Medulla oblongata (tissue), 1 donor: Measurements from ENCODE around the gene MBD3L5.
"Not testable (repeated sequence)": the region's sequence is repeated elsewhere in the genome, so short reads cannot be mapped to it uniquely, and the experiment has no call there.

Experiments
- DNase-seq: peaks from one replicate; pipeline ENCODE4 v3.0.0-alpha.2; 2015; ENCODE audit errors: extremely low spot score

MBD3L5 gene

GRCh38 chr19:7030278-7030677 is at the start of gene MBD3L5:
Gene MBD3L5 (plus strand): TSS chr19:7030578. CDS start chr19:7030612, 34 bp downstream.
- DNase-seq: not testable (repeated sequence)

- DNase-seq: no peak
Measured at GRCh38 chr19:6983448-6983847, 46.9 kb upstream of the MBD3L5 start.

GRCh38 chr19:6987850-6988249 is 42.5 kb upstream of the MBD3L5 start:
- peak; percentile 29 for DNase-seq

DNA sequence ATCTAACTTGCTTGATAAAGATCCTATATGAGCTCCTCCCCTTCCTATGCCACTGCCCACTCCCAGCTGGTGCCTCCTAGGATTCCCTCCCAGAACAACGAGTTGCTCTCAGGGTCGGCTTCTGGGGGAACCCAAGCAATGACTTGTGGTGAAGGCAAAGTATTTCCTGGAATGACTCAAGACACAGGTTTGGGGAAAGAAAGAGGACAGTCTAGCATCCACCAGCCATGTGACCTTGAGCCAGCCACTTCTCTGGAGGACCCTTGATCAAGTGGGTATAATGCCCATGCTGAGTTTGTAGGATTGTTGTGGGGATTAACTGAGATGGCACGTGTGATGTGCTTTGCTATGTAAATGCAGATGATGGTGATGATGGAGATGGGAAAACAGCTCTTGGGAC is 42.1 kb upstream of the MBD3L5 start:
- DNase-seq: no peak

DNA sequence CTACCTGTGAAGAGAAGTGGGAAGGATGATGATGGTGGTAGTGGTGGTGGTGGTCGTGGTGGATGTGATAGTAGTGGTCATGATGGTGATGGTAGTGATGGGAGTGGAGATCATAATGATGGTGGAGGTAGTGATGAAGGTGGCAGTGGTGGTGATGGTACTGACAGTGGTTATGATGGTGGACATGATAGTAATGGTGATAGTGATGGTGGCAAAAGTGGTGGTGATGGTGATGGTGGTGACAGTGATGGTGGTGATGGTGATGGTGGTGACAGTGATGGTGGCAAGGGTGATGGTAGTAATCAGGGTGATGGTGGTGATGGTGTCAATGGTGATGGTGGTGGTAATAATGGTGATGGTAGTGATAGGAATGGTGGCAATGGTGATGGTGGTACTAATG is 35.3 kb upstream of the MBD3L5 start:
- no peak for DNase-seq

DNA sequence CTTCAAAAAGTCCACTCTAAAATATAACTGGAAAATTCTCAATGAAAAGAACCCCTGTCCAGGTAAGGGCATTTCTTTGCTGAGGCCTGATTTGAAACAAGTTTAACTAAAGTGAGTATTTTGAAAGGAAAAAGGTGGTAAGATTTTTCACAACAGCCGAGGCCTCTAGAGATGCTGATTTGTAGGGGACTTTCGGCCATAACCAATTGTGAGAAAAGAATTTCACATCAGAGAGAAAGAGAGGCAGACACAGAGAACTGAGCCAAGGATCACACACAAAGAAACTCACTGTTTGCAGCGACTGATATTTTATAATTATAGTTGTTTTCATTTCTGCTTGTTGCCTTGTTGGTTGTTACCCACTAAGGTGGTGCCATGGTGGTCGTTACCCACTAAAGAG is 33.6 kb upstream of the MBD3L5 start:
- DNase-seq: no peak

- DNase-seq: peak; percentile 35
Measured at GRCh38 chr19:6997679-6998445, 32.5 kb upstream of the MBD3L5 start.

DNA sequence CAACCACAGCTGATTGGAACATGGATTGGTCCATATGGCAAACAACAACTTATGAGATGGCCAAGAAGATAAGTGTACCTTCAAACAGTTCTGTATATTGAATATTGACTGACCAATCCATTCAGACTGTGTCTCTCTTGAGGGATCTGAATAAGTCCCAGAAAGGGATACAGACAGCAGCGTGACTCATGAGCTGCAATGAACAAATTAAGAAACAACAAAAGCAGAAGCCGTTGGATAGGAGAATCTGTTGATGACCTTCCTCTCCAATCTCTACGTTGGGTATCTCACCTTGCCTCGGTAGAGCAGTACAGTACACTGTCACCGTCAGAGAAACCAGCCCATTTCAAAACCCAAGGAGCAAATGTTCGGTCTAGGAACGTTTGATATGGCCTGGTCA is 30.4 kb upstream of the MBD3L5 start:
- DNase-seq: no peak

GRCh38 chr19:7000333-7000732 is 30.0 kb upstream of the MBD3L5 start:
- DNase-seq: peak; percentile 5

GRCh38 chr19:7000816-7001215 is 29.6 kb upstream of the MBD3L5 start:
- no peak for DNase-seq

- DNase-seq: no peak
Measured at GRCh38 chr19:7004313-7004931, 26.0 kb upstream of the MBD3L5 start.

DNA sequence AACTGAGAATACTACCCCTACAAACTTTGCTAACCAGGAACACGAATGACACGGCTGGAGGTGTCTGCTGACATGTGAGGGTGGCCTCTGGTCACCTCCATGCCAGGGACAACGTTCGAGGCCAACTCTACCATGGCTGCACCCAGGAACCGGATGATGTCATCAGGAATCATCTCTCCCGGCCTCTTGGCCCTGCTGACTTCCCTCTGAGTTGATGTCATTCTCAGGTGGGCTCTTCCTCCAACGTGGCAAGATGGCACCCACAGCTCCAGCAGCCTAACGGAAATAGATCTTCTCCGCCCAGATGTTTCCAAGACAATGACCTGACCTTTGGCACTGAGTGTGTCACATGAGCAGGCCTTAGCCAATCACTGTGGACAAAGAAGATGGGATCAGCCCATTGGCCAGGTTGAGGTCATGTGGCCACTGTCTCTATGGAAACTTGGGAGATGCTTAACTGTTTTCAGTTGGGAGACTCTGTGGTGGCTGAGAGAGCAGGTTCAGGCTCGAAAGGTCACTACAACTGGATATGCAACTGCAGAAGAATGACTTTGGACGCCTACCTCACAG is 24.2 kb upstream of the MBD3L5 start:
- no peak for DNase-seq

- no peak for DNase-seq
Measured at GRCh38 chr19:7007859-7008258, 22.5 kb upstream of the MBD3L5 start.

DNA sequence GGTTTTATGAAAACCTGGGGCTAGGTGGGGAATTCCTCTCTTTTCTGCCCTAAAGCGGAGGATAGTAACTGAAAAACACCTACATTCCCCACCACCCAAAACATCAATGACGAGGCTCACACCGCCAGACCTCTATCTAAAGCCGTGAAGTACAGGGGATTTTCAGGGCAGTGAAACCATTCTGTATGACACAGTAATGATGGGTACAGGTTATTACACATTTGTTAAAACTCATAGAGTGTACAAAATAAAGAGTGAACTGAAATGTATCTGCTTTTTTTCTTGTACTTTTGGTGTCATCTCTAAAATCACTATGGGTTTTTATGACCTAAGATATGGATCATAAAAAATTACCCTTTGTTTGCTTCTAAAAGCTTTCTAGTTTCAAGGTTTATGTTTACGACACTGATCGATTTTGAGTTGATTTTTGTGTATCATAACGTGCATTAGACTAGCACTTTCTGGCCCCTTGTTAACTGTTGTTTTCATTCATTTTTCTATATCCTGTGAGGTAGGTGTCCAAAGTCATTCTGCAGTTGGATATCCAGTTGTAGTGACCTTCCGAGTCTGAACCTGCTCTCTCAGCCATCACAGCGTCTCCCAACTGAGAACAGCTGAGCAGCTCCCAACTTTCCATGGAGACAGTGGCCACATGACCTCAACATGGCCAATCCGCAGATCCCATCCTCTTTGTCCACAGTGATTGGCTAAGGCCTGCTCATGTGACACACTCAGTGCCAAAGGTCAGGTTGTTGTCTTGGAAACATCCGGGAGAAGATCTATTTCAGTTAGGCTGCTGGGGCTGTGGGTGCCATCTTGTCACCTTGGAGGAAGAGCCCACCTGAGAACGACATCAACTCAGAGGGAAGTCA is 19.4 kb upstream of the MBD3L5 start:
- DNase-seq: no peak

GRCh38 chr19:7013678-7014077 is 16.7 kb upstream of the MBD3L5 start:
- peak; percentile 62 for DNase-seq

DNA sequence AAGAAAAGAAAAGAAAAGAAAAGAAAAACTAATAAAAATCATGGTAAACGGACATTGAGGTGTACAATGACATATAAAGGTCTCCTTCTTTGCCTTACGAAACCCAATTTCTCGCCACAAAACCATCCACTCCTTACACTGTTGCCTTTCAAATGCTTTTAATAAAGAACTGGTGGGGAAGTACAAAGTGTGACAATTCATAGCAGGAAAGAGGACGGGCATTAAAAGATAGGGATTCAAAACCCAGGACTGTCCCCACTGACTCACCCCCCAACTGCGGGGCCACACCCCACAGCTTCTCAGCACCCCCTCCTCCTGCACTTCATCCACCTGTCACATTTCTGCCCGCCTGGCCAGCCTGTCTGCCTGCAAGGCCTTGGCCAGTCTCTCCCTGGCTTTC is 11.6 kb upstream of the MBD3L5 start:
- no peak for DNase-seq

DNA sequence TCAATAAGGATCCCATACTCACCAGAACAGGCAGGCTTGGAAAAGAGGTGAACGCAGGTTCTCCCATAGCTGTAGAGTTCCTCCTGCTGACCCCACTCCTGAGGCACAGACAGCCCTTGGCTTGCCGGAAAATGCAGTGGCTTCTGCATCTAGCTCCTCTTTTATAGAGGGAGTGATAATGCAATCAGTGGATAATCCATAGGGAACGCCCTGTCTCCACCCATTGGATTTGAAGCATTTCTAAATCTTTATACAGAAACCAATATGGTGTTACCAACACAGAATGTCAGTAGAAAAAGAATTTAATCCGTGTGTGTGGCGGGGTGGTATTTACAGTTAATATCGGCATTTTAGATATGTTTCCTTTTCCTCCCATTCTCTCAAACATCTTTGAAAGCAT is 9.0 kb upstream of the MBD3L5 start, which contains the start of gene MBD3L2B:
MBD3L2B (minus strand) TSS at position 101 of the 400 bp plus-strand sequence; CDS start at position 67, 34 bp downstream.
- DNase-seq: not testable (repeated sequence)

DNA sequence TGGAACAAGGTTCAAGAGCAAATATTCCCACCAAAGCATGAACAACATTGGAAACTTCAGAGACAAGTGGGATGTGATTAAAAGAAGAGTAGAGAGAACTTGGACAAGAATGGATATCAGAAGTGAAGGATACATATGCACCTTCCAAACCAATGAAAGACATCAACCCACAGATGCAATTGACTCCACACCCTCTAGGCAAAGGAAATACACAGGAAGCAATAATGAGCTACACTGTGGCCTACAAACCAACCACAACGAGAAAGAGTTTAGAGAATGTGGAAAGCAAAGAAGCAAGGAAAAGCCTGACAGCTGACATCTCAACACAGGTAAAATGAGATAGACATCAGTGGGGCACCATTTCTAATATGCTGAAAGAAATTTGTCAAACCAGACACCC is 1.6 kb upstream of the MBD3L5 start:
- not testable (repeated sequence) for DNase-seq

GRCh38 chr19:7040079-7040478 is 9.7 kb downstream of the MBD3L5 start, which contains the start of gene MBD3L4:
Gene MBD3L4 (minus strand): TSS chr19:7040179. CDS start chr19:7040144, 35 bp downstream.
- not testable (repeated sequence) for DNase-seq

DNA sequence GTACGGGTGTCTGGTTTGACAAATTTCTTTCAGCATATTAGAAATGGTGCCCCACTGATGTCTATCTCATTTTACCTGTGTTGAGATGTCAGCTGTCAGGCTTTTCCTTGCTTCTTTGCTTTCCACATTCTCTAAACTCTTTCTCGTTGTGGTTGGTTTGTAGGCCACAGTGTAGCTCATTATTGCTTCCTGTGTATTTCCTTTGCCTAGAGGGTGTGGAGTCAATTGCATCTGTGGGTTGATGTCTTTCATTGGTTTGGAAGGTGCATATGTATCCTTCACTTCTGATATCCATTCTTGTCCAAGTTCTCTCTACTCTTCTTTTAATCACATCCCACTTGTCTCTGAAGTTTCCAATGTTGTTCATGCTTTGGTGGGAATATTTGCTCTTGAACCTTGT is 11.2 kb downstream of the MBD3L5 start:
- DNase-seq: not testable (repeated sequence)

GRCh38 chr19:7049021-7049420 is 18.6 kb downstream of the MBD3L5 start, which contains the start of gene MBD3L2:
Gene MBD3L2 (plus strand): TSS chr19:7049321. CDS start chr19:7049374, 53 bp downstream.
- not testable (repeated sequence) for DNase-seq

GRCh38 chr19:7051421-7051820 is 21.0 kb downstream of the MBD3L5 start:
- not testable (repeated sequence) for DNase-seq
